HG02623 (cell line): ENCODE results near the gene ASTN2.

Experiments
- ATAC-seq: cut with Tn5 transposase; IDR thresholded peaks from one replicate; pipeline ENCODE4 v1.9.1; 2021; ENCODE audit warnings: moderate library complexity; ENCODE audit not compliant: unreplicated experiment

ASTN2 gene

DNA sequence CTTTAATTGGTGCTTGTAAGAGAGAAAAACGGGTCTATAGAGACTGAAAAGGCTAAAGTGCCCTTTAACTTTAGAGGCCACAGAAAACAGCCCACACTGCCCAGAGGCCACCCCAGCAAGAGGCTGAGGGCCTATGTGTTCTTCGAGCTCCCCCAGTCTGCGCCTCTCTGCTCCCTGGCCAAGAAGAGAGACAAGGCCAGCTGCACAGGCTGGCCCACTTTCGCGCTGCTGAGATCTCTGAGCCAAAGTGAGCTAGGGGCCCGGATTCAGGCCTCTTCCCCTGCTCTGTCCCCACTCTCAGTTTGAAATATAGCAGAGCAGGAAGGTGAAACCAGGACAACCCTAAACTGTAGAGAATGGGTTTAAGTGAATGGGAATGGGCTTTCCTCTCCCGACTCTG, 859.7 kb downstream of the ASTN2 start:
- ATAC-seq, result no peak

DNA sequence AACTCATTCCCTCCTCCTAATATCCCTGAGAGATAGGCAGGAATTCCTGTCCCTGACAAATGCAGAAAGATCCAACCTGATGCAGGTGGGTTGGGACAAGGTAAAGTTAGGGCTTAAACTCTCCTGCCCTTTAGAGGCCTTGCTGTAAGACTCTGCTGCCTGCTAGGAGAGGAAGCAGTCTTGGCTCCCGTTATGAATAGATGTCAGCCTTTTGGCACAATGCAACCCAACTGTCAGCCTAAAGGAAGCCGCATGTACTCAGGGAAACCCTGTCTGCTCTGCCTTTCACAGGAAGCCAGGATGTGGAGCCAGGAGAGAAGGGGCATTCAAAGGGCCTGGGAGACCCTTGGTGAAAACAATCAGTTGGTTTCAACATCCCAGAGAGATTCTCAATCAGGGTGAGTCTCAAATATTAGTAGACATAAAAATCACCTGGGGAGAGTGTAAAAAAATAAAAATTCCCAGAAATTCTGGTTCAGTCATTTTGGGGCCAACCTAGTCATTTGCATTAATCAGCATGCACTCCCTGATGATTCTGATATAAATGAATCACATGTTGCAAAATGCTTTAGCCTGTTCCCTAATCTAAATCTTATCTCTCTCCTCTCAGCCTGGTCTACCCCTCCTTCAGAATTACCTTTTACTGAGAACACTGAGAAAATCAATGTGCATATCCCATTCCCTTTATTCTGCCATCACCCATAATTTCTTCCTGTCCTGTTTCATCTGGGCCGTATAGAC, 864.0 kb downstream of the ASTN2 start:
- no peak for ATAC-seq

- ATAC-seq, result no peak
Measured at GRCh38 chr9:116549786-116550660, 864.8 kb downstream of the ASTN2 start.

- ATAC-seq, result no peak
Measured at GRCh38 chr9:116549061-116549664, 865.7 kb downstream of the ASTN2 start.

DNA sequence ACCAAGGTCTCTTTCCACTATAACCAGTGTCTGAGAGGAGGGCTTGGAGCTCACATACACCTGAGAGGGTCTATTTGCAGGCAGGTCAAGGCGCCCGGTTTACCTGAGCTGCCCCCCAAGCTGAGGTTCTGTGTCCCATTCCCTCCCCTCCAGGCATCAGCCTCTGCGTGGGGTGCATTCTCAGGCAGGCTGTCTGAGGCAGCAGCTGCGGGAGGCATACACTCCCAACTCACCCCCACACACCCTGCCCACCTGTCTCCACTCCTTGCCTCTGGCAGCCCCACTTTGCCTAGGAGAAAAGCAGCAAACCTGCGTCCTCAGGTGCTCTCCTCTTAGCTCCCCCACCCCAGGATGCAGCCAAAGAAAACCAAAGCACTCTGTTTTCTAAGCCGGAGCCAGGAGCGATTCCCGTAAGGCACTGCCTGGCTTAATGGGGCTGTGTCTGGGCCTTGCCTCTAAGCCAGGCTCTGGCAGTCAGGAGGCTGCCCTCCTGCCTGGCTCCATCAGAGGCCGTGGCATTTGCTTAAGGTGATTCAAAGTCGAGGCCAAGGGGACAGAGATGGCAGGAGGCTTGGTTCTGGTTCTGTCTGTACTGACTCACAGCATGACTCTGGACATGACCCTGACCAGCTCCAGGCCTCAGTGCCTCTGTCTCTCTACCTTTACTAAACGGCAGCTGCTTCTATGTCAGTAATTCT, 867.0 kb downstream of the ASTN2 start:
- ATAC-seq, result no peak

DNA sequence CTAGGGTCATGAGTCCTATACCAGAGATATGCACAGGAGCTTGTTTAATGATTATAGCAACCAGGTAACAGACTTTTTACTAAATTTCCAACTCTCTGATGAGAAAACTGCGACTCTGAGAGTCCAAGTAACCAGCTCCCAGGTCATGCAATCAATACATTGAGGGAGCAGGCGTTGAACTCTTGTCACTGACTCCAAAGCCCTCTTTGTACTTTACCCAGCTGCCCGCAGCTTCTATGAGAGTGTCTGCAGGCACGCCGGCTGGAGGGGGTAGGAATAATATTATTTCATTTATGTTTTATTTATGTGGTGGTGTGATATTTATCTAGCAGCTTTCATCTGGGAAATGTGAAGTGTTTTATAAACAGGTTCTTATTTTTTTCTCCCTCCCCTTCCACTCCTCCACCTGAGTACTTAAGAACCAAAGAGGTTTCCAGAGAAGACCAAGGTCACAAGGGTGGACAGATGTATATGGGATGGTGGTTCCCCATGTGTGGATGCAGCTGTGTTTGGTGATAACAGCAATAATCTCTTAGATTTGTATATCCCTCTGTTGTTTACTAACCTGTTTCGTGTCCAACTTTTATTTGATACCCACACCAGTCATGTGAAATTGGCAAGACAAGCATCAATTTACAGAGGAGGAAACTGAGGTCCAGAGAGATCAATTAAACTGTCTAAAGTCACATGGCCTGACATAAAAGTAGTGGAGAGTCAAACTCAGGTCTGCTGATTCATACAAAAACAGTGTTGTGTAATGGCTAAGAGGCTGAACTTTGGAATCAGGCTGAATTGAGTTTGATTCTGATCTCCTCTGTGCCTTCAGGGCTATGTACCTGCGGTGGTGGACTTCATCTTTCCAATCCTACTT, 867.9 kb downstream of the ASTN2 start:
- ATAC-seq, result no peak

GRCh38 chr9:116544896-116545295, 870.0 kb downstream of the ASTN2 start:
- no peak for ATAC-seq

GRCh38 chr9:116543731-116544400, 871.0 kb downstream of the ASTN2 start:
- no peak for ATAC-seq

DNA sequence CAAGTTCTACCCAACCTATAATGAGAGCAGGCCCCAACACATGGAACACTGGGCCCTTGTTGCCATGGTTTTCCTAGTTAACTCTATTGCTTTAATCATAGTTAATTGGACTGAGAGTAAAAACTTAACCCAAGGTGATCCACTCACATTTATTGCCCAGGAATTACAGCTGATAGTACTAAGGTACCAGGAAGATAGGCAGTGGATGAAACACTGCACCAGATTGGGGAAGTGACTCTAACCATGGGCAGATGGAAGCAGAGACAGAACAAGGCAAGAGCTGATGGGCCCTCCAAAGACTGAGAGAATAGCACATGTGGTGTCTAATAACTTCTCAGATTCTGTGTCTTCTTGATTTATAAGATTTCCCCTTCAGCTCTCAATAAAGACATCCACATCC, 873.5 kb downstream of the ASTN2 start:
- ATAC-seq, result no peak

DNA sequence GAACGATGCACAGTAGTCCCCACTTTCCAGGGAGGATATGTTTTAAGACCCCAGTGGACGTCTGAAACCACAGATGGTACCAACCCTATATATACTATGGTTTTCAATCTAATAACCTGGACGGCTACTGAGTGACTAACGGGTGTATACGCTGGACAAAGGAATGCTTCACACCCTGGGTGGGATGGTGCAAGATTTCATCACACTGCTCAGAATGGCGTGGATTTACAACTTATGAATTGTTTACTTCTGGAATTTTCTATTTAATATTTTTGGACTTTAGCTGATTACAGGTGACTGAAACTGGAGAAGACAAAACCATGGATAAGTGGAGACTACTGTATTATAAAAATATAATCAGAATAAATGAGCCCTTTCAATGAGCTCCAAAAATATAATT, 875.3 kb downstream of the ASTN2 start:
- ATAC-seq, result no peak

DNA sequence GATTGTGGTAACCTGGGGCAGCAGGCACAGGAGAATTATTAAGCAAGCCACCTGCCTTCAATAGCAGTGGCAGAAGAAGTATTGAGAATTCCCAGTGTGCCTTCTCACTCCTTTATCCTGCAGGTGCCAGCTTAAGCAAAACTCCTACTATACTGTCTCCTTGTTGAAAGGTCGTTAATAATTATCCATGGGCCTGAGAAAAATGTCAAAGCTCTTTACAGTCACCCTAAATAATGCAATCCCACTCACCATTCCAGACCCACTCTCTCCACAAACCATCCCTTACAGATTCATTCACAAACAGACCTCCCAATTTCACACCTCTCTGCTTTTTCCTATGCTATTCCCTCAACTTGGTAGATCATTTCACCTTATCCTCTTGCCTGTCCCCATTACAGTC, 889.2 kb downstream of the ASTN2 start:
- ATAC-seq, result no peak

DNA sequence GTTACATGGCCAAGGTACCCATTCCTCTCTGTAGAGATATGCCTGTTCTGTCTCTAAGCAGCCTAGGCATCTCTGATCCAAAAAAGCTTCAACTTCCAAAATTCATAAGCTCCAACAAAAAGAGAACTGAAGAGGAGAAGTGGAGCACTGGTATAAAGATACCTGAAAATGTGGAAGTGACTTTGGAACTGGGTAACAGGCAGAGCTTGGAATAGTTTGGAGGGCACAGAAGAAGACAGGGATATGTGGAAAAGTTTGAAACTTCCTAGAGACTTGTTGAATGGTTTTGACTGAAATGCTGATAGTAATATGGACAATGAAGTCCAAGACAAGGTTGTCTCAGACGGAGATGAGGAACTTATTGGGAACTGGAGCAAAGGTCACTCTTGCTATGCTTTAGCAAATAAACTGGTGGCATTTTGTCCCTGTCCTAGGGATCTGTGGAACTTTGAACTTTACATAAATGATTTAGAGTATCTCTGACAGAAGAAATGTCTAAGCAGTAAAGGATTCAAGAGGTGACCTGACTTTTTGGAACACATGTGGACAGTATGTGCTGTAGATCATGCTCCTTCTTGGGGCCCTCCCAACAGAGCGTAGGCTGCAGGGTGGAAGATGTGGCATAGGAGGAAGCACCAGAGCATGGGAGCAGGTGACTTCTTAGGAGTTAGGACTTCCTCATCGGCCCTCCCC, 889.9 kb downstream of the ASTN2 start:
- ATAC-seq, result no peak

GRCh38 chr9:116520218-116520617, 894.6 kb downstream of the ASTN2 start:
- ATAC-seq, result no peak

- ATAC-seq, result no peak
Measured at GRCh38 chr9:116516456-116516855, 898.4 kb downstream of the ASTN2 start.

DNA sequence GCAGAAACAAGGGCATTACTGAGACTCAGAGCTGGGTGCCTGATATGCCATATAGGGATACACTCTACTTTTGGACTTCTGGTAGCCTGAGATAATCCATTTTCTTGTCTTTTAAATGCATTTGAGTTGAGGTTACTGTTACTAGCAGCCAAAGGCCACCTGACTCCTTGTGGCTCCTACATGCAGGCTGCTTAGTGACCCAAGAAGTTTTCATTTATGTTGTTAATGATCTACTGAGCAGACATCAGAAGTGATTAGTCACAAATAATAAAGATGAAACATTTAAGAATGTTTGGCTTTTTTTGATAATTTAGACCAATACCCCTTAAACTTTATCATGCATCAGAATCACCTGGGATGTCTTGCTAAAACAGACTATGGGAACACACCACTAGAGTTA, 899.3 kb downstream of the ASTN2 start:
- no peak for ATAC-seq

- ATAC-seq, result no peak
Measured at GRCh38 chr9:116506685-116507084, 908.2 kb downstream of the ASTN2 start.

DNA sequence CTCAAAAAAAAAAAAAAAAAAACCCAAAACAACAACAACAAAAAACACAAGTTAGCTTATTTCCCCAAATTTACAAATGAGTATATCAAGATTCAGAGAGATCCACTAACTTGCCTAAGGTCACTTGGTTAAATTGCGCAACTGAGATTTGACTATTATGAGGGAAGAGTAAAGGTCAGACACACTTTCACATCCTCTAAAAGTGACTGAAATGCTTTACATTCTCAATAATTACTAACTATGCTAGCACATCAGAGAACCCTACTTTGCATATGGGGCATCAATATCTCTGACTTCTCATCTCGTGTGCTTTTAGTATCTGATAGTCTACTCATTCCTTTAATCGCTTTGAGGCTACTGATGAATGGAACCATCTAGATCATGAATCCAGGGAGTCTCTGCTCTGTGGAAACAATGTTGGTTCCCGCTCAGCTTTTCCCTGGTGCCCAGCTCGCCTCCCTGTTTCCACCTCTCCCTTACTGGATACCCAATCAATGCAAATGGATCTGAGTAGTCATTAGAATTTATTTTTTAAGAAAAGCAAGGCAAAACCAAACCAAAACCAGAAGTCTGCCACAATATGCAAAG, 909.9 kb downstream of the ASTN2 start:
- ATAC-seq, result peak; percentile 87

DNA sequence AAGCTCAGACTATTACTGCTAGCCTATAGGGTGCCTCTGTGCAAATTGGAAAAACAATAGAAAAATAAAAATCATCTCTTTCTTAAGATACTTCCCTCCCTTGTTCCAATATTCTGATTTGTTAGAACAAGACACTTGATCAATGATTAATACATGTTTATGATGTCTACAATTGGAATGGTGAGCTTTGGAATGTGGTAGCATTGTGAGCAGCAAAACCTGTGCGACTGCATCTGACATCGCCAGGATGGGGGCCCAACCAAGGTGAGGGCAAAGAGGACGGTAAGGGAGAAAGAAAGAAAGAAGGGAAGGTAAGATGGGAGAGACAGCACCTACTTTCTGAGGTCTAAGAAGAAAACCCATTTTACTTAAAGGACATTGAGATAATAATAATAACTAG, 910.8 kb downstream of the ASTN2 start:
- ATAC-seq, result no peak

- ATAC-seq, result no peak
Measured at GRCh38 chr9:116502746-116503145, 912.1 kb downstream of the ASTN2 start.
